K562 (cell line): ENCODE measurements around the gene B3GAT3. TPM values are rescaled to one million over a fixed set of nuclear protein-coding genes. Genes with fewer than 3 reads are reported as not detected.
A peak's percentile ranks its signal among the peaks of the same experiment; 100 is the strongest.

Source experiments
- ARID4B ChIP-seq: sonication (generic); formaldehyde crosslinking; IDR thresholded peaks from 2 replicates; pipeline ENCODE4 v1.8.0; 2022; ENCODE audit warnings: mild to moderate bottlenecking, missing genetic modification reagents
- BHLHE40 ChIP-seq: IDR thresholded peaks from 2 replicates; pipeline ENCODE4 v1.6.1; 2011; ENCODE audit warnings: low read length, improper control_type of control experiment
- CBX3 ChIP-seq, 2 experiments: IDR thresholded peaks; 1 replicate in 1 of 2; 2 replicates in 1 of 2; pipeline ENCODE4 v1.6.1; 2012; ENCODE audit warnings: inconsistent platforms in 2 of 2, low read length in 2 of 2, borderline replicate concordance in 1 of 2, control low read depth in 1 of 2
- CTCF ChIP-seq, 3 experiments: IDR thresholded peaks in 2 of 3; conservative IDR thresholded peaks in 1 of 3; 2 replicates each; pipeline ENCODE4 v1.5.1; 2011 to 2012; ENCODE audit warnings: low read length in 3 of 3, mild to moderate bottlenecking in 3 of 3, control low read depth in 2 of 3, improper control_type of control experiment in 1 of 3, inconsistent platforms in 1 of 3, low read depth in 1 of 3, mixed read lengths in 1 of 3, moderate library complexity in 1 of 3; ENCODE audit not compliant: insufficient read depth in 2 of 3
- E2F8 ChIP-seq: fragments of 450-650 bp; IDR thresholded peaks from 2 replicates; pipeline ENCODE4 v1.7.1; 2018; ENCODE audit warnings: mild to moderate bottlenecking, low read depth; ENCODE audit not compliant: partially characterized antibody
- MAFK ChIP-seq: IDR thresholded peaks from 2 replicates; pipeline ENCODE4 v1.6.1; 2011; ENCODE audit warnings: low read length, improper control_type of control experiment
- MYNN ChIP-seq, 2 experiments: sonication (generic); formaldehyde crosslinking in 1 of 2; IDR thresholded peaks; 2 replicates each; pipeline versions ENCODE4 v1.5.0 to v1.6.1; 2016 to 2020; ENCODE audit warnings: antibody characterized with exemption in 1 of 2, missing genetic modification reagents in 1 of 2
- POLR2G ChIP-seq: fragments of 200-400 bp; formaldehyde crosslinking; IDR thresholded peaks from 2 replicates; pipeline ENCODE4 v1.6.1; 2017; ENCODE audit warnings: low read depth, mild to moderate bottlenecking, antibody characterized with exemption, low read length, moderate library complexity
- RBFOX2 ChIP-seq: fragments of 200-400 bp; formaldehyde crosslinking; IDR thresholded peaks from 2 replicates; pipeline ENCODE4 v1.6.1; 2017; ENCODE audit warnings: low read depth, mild to moderate bottlenecking, low read length, moderate library complexity
- RBM17 ChIP-seq: fragments of 200-400 bp; formaldehyde crosslinking; IDR thresholded peaks from 2 replicates; pipeline ENCODE4 v1.6.1; 2017; ENCODE audit warnings: low read depth, mild to moderate bottlenecking, low read length, borderline replicate concordance
- RBM25 ChIP-seq: fragments of 200-400 bp; formaldehyde crosslinking; IDR thresholded peaks from 2 replicates; pipeline ENCODE4 v1.6.1; 2018; ENCODE audit warnings: low read length, low read depth, moderate library complexity; ENCODE audit not compliant: severe bottlenecking
- SFPQ ChIP-seq: fragments of 200-400 bp; formaldehyde crosslinking; IDR thresholded peaks from 2 replicates; pipeline ENCODE4 v1.6.1; 2017; ENCODE audit warnings: mild to moderate bottlenecking, low read depth, low read length, moderate library complexity
- SMC3 ChIP-seq: conservative IDR thresholded peaks from 2 replicates; pipeline ENCODE4 v1.6.1; 2011; ENCODE audit warnings: low read depth, low read length, improper control_type of control experiment; ENCODE audit not compliant: insufficient read depth
- TEAD1 ChIP-seq, 2 experiments: fragments of 450-650 bp in 1 of 2; sonication (generic) in 1 of 2; formaldehyde crosslinking; IDR thresholded peaks; 2 replicates each; pipeline versions ENCODE4 v1.4.0 to v1.8.0; 2020 to 2022; ENCODE audit warnings: mild to moderate bottlenecking in 2 of 2, missing genetic modification reagents in 1 of 2
- polyA plus RNA-seq, 8 experiments: library from polyadenylated mRNA; depleted of rRNA in 4 of 8; stranded (reverse) in 5 of 8; unstranded in 3 of 8; fragments of >200 nt; fragmentation: Nextera tagmentation in 2 of 8; fragmentation: Illumina TruSeq in 1 of 8; extraction: Ambion mirVana in 2 of 8; extraction: Trizol in 1 of 8; gene quantifications; 2 replicates each; pipeline versions ENCODE4 v1.2.1 to v1.2.3, GENCODE V29; 2011 to 2014; ENCODE audit warnings: inconsistent platforms in 1 of 8, missing spikeins in 1 of 8
- total RNA-seq, 7 experiments: library from RNA; depleted of rRNA in 6 of 7; stranded (reverse); fragments of >200 nt in 6 of 7; fragmentation: Illumina TruSeq in 2 of 7; extraction: Trizol in 2 of 7; gene quantifications; 2 replicates each; pipeline versions ENCODE4 v1.2.1 to v1.2.3, GENCODE V29; 2011 to 2021; ENCODE audit warnings: low replicate concordance in 1 of 7

B3GAT3 gene
- total and polyA plus RNA-seq, 9 of the 15 experiments (the other 6 are each of a cell fraction or from before 2014, with no cell fraction given), result 0.30 to 64.0 (median 21.4) TPM

- TF ChIP-seq POLR2G, result peak; percentile 30; the same call in 1 of the 2 replicates
- no peak for TF ChIP-seq SFPQ
- peak; percentile 79 to 88 (median 83) for TF ChIP-seq CTCF (IDR thresholded peaks at IDR 0.05 in 2 of 3, conservative IDR thresholded peaks at IDR 0.05 in 1 of 3; ENCODE audit: insufficient read depth in 2 of 3, low read depth in 1 of 3, low read length in 3 of 3)
- TF ChIP-seq MAFK, result 0 out of 2 replicates have a peak, but pooled peaks have one; percentile 6
- TF ChIP-seq BHLHE40, result peak; percentile 31
- TF ChIP-seq ARID4B (CRISPR knock-in tag), result peak; percentile 61; the same call in 1 of the 2 replicates
- peak; percentile 51; the same call in 1 of the 2 replicates for TF ChIP-seq RBFOX2
- TF ChIP-seq MYNN (IDR thresholded peaks at IDR 0.05), result peak; percentile 69
- no peak for TF ChIP-seq MYNN (CRISPR knock-in tag; IDR thresholded peaks at IDR 0.05)
- TF ChIP-seq RBM17, result no peak
- peak in 1 of 2 experiments; percentile 40; a peak in 1 of 3 replicates for TF ChIP-seq CBX3 (IDR thresholded peaks at IDR 0.05; ENCODE audit: borderline replicate concordance in 1 of 2, low read length in 2 of 2)
- peak; percentile 18 for TF ChIP-seq E2F8
- no peak for TF ChIP-seq RBM25
- peak; percentile 81 for TF ChIP-seq SMC3
- peak in 1 of 2 experiments; percentile 61; a peak in 1 of 4 replicates for TF ChIP-seq TEAD1 (CRISPR knock-in tag; IDR thresholded peaks at IDR 0.05)
Measured at GRCh38 chr11:62593434-62594044, 28.2 kb downstream of the B3GAT3 start (continued).
